IMR-90 (cell line): ENCODE data around the gene WNT4. TPM values are rescaled to one million over a fixed set of nuclear protein-coding genes. Genes with fewer than 3 reads are reported as not detected.

Experiments
- ATAC-seq: fragments of 200-7000 bp; cut with Tn5 transposase; 2 replicates; pipeline ENCODE4 v1.9.1; 2020; ENCODE audit warnings: low read depth, mild to moderate bottlenecking, moderate library complexity
- BruUV-seq: library from RNA; stranded (reverse); fragments of 400-500 nt; replicated peaks from 2 replicates; lab custom pipeline; 2021; lab: Mats Ljungman, UMichigan
- CTCF ChIA-PET: fragments of 300-600 bp; formaldehyde crosslinking; extraction: SDS; loops from one replicate; lab custom pipeline; 2021; ENCODE audit warnings: antibody characterized with exemption; lab: Yijun Ruan, JAX
- POLR2A ChIA-PET: fragments of 300-600 bp; sonication (Branson Sonifier 250); formaldehyde crosslinking; loops from one replicate; lab custom pipeline; 2022; ENCODE audit warnings: antibody characterized with exemption; ENCODE audit not compliant: unreplicated experiment; lab: Charles Lee
- DNase-seq: peaks from one replicate; pipeline ENCODE4 v3.0.0; 2013
- H2AFZ ChIP-seq: replicated peaks from 2 replicates; pipeline ENCODE3; 2013; ENCODE audit warnings: low read length, mild to moderate bottlenecking; ENCODE audit not compliant: poor library complexity
- H2AK5ac ChIP-seq: 2 replicates; pipeline ENCODE4 v1.6.1; 2013; ENCODE audit warnings: low read depth, low read length, inconsistent platforms
- H2AK9ac ChIP-seq: replicated peaks from 2 replicates; pipeline ENCODE3; 2013; ENCODE audit warnings: mild to moderate bottlenecking, low read depth, low read length, moderate library complexity; ENCODE audit not compliant: poor library complexity
- H2BK120ac ChIP-seq: 2 replicates; pipeline ENCODE4 v1.6.1; 2013; ENCODE audit warnings: low read depth, low read length, inconsistent platforms
- H2BK15ac ChIP-seq: 3 replicates; pipeline ENCODE4 v1.6.1; 2013; ENCODE audit warnings: low read depth, low read length, inconsistent platforms
- H2BK20ac ChIP-seq: 2 replicates; pipeline ENCODE4 v1.6.1; 2013; ENCODE audit warnings: low read depth, mild to moderate bottlenecking, inconsistent platforms, low read length, moderate library complexity
- H2BK5ac ChIP-seq: 2 replicates; pipeline ENCODE4 v1.6.1; 2013; ENCODE audit warnings: mild to moderate bottlenecking, low read depth, low read length, inconsistent platforms; ENCODE audit not compliant: poor library complexity, severe bottlenecking
- H3K14ac ChIP-seq: replicated peaks from 2 replicates; pipeline ENCODE4 v1.6.1; 2013; ENCODE audit warnings: low read depth, low read length, inconsistent platforms
- H3K18ac ChIP-seq: 2 replicates; pipeline ENCODE4 v1.6.1; 2013; ENCODE audit warnings: low read depth, low read length, control low read depth
- H3K23ac ChIP-seq: 2 replicates; pipeline ENCODE4 v1.6.1; 2013; ENCODE audit warnings: low read depth, low read length, inconsistent platforms
- H3K27ac ChIP-seq: 2 replicates; pipeline ENCODE4 v1.5.1; 2013; ENCODE audit warnings: mild to moderate bottlenecking, control low read depth, low read length; ENCODE audit not compliant: insufficient read depth
- H3K27me3 ChIP-seq: 2 replicates; pipeline ENCODE4 v1.6.1; 2013; ENCODE audit warnings: low read length; ENCODE audit not compliant: control insufficient read depth, insufficient read depth
- H3K36me3 ChIP-seq: 2 replicates; pipeline ENCODE4 v1.6.1; 2013; ENCODE audit warnings: low read length, mixed read lengths; ENCODE audit not compliant: control insufficient read depth, insufficient read depth
- H3K4ac ChIP-seq: 2 replicates; pipeline ENCODE4 v1.6.1; 2013; ENCODE audit warnings: low read depth, low read length, inconsistent platforms
- H3K4me1 ChIP-seq: 2 replicates; pipeline ENCODE4 v1.6.1; 2013; ENCODE audit warnings: low read length, mixed read lengths; ENCODE audit not compliant: control insufficient read depth, insufficient read depth
- H3K4me2 ChIP-seq: 2 replicates; pipeline ENCODE4 v1.6.1; 2013; ENCODE audit warnings: low read depth, mild to moderate bottlenecking, control low read depth, low read length, moderate library complexity
- H3K4me3 ChIP-seq: 2 replicates; pipeline ENCODE4 v1.5.1; 2013; ENCODE audit warnings: low read depth, mild to moderate bottlenecking, control low read depth, low read length, moderate library complexity; ENCODE audit not compliant: insufficient read depth
- H3K56ac ChIP-seq: 2 replicates; pipeline ENCODE4 v1.6.1; 2013; ENCODE audit warnings: low read length, inconsistent platforms; ENCODE audit not compliant: insufficient read depth; ENCODE audit errors: extremely low read depth
- H3K79me1 ChIP-seq, 2 experiments: 2 replicates each; pipeline ENCODE4 v1.6.1; 2013; ENCODE audit warnings: low read length in 2 of 2, inconsistent platforms in 1 of 2, low read depth in 1 of 2
- H3K9ac ChIP-seq: 2 replicates; pipeline ENCODE4 v1.6.1; 2013; ENCODE audit warnings: low read depth, low read length, control low read depth
- H3K9me1 ChIP-seq: 2 replicates; pipeline ENCODE4 v1.6.1; 2013; ENCODE audit warnings: low read length, inconsistent platforms; ENCODE audit not compliant: insufficient read depth
- H3K9me3 ChIP-seq: 2 replicates; pipeline ENCODE4 v1.6.1; 2013; ENCODE audit warnings: low read length; ENCODE audit not compliant: control insufficient read depth, insufficient read depth
- H4K20me1 ChIP-seq: 2 replicates; pipeline ENCODE4 v1.6.1; 2013; ENCODE audit warnings: low read length, inconsistent platforms; ENCODE audit not compliant: insufficient read depth
- H4K5ac ChIP-seq: 2 replicates; pipeline ENCODE4 v1.6.1; 2013; ENCODE audit warnings: mild to moderate bottlenecking, low read depth, low read length, control low read depth
- H4K8ac ChIP-seq, 2 experiments: 2 replicates each; pipeline ENCODE4 v1.6.1; 2013; ENCODE audit warnings: low read depth in 2 of 2, low read length in 2 of 2, control low read depth in 1 of 2, inconsistent platforms in 1 of 2
- H4K91ac ChIP-seq: 2 replicates; pipeline ENCODE4 v1.6.1; 2013; ENCODE audit warnings: low read depth, low read length, inconsistent platforms; ENCODE audit not compliant: insufficient read depth
- BHLHE40 ChIP-seq: fragments of 150-350 bp; IDR thresholded peaks from 2 replicates; pipeline ENCODE4 v1.6.1; 2016; ENCODE audit warnings: mild to moderate bottlenecking, low read depth, low read length
- CEBPB ChIP-seq: IDR thresholded peaks from 2 replicates; pipeline ENCODE4 v1.6.1; 2012; ENCODE audit warnings: low read depth, low read length, improper control_type of control experiment
- CHD1 ChIP-seq: IDR thresholded peaks from 2 replicates; pipeline ENCODE4 v1.6.1; 2012; ENCODE audit warnings: low read depth, low read length, improper control_type of control experiment
- CTCF ChIP-seq: conservative IDR thresholded peaks from 2 replicates; pipeline ENCODE4 v1.5.1; 2012; ENCODE audit warnings: mild to moderate bottlenecking, low read depth, low read length, improper control_type of control experiment
- ELK1 ChIP-seq: fragments of 150-350 bp; IDR thresholded peaks from 2 replicates; pipeline ENCODE4 v1.6.1; 2016; ENCODE audit warnings: low read depth, mild to moderate bottlenecking, low read length, moderate library complexity, borderline replicate concordance
- FOS ChIP-seq: fragments of 150-350 bp; IDR thresholded peaks from 2 replicates; pipeline ENCODE4 v1.6.1; 2016; ENCODE audit warnings: low read depth, low read length
- MAFK ChIP-seq: IDR thresholded peaks from 2 replicates; pipeline ENCODE4 v1.6.1; 2012; ENCODE audit warnings: low read depth, low read length, improper control_type of control experiment
- MAZ ChIP-seq: IDR thresholded peaks from 2 replicates; pipeline ENCODE4 v1.6.1; 2012; ENCODE audit warnings: low read depth, mild to moderate bottlenecking, low read length, improper control_type of control experiment, moderate library complexity, borderline replicate concordance
- MXI1 ChIP-seq: IDR thresholded peaks from 2 replicates; pipeline ENCODE4 v1.6.1; 2012; ENCODE audit warnings: low read depth, mild to moderate bottlenecking, low read length, moderate library complexity, borderline replicate concordance
- NFE2L2 ChIP-seq: fragments of 150-350 bp; IDR thresholded peaks from 2 replicates; pipeline ENCODE4 v1.6.1; 2016; ENCODE audit warnings: low read depth, mild to moderate bottlenecking, low read length
- POLR2A ChIP-seq: IDR thresholded peaks from 2 replicates; pipeline ENCODE4 v1.6.1; 2012; ENCODE audit warnings: mild to moderate bottlenecking, low read depth, low read length
- RAD21 ChIP-seq: IDR thresholded peaks from 2 replicates; pipeline ENCODE4 v1.6.1; 2012; ENCODE audit warnings: low read length, improper control_type of control experiment
- RCOR1 ChIP-seq: IDR thresholded peaks from 2 replicates; pipeline ENCODE4 v1.6.1; 2012; ENCODE audit warnings: mild to moderate bottlenecking, low read length, improper control_type of control experiment; ENCODE audit not compliant: insufficient replicate concordance
- RFX5 ChIP-seq: IDR thresholded peaks from 2 replicates; pipeline ENCODE4 v1.8.0; 2012; ENCODE audit warnings: low read depth, mild to moderate bottlenecking, low read length, moderate library complexity
- USF2 ChIP-seq: fragments of 150-350 bp; IDR thresholded peaks from 2 replicates; pipeline ENCODE4 v1.6.1; 2017; ENCODE audit warnings: mild to moderate bottlenecking, antibody characterized with exemption, low read length, low read depth
- WGBS, 2 experiments: methylation state at CpG; one replicate each; pipeline versions ENCODE4 v1.1.5 to v1.1.7; 2013; ENCODE audit warnings: missing lambda C conversion rate in 2 of 2; ENCODE audit not compliant: insufficient read length in 1 of 2; ENCODE audit errors: extremely low coverage in 2 of 2; 5-methylcytosine and 5-hydroxymethylcytosine counted together
- dilution Hi-C: fragments of 300-500 bp; cut with HindIII; formaldehyde crosslinking; loops from one replicate; pipeline ENCODE4 v1.14.3; 2018; ENCODE audit warnings: low sequenced_read_pairs; ENCODE audit not compliant: unreplicated experiment
- in situ Hi-C: fragments of 300-500 bp; cut with MboI; formaldehyde crosslinking; loops from 3 replicates; pipeline ENCODE4 v1.14.3; 2019; ENCODE audit warnings: low sequenced_read_pairs, inconsistent platforms, mixed read lengths
- intact Hi-C: fragments of 100-400 bp; cut with micrococcal nuclease; formaldehyde crosslinking; loops from 2 replicates; pipeline ENCODE4 v1.10.0; 2022
- polyA plus RNA-seq, 3 experiments: library from polyadenylated mRNA; depleted of rRNA; stranded (reverse); fragments of >200 nt; gene quantifications; 2 replicates each; pipeline ENCODE4 v1.2.3, GENCODE V29; 2012; ENCODE audit warnings: low replicate concordance in 1 of 3
- total RNA-seq: library from RNA; depleted of rRNA; stranded (reverse); fragments of >200 nt; gene quantifications from 2 replicates; pipeline ENCODE4 v1.2.3, GENCODE V29; 2012

Gene WNT4
- total and polyA plus RNA-seq, 2 of the 4 experiments (the other 2 are of a cell fraction) = not detected

DNA sequence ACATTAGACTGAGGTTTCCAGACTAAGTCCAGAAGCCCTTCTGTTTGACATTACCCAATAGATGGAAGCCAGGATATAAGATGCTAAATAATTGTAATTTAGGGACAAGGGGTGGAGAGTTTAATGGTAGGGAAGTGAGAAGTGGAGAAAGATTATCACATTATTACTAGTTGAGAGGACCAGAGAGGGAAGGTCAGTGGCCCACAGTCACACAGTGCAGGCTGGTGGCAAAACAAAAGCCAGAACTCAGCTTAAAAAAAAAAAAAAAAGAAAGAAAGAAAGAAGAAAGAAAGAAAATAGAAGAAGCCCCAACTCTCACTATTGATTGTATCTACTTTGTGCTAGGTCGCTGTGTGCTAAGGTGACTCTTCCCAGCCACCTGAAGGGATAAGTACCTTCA, 41.6 kb upstream of the WNT4 start:
- Histone ChIP-seq H4K20me1 (no peaks in the 10 kb centered on the region), H3K4me2 (no peak overlapping the region), H4K91ac (no peak overlapping the region), H3K4me3 (no peak overlapping the region), H3K79me1 (no peaks in the 10 kb centered on the region), H2AK9ac (no peak overlapping the region), H2BK5ac (no peak overlapping the region), H3K27ac (no peak overlapping the region), H4K8ac (no peak overlapping the region), H2BK20ac (no peak overlapping the region), H3K56ac (no peak overlapping the region), H4K5ac (no peak overlapping the region), H3K36me3 (no peaks in the 10 kb centered on the region), H3K18ac (no peak overlapping the region), H3K9me3 (no peaks in the 10 kb centered on the region), H3K27me3 (peaks cover 47% of the 10 kb centered on the region), H3K23ac (no peak overlapping the region), H2BK120ac (no peak overlapping the region), H2BK15ac (no peak overlapping the region), H2AK5ac (no peak overlapping the region), H3K4me1 (no peaks in the 10 kb centered on the region), H3K9ac (no peak overlapping the region), H3K9me1 (no peaks in the 10 kb centered on the region), H3K14ac (no peak overlapping the region), H2AFZ (no peak overlapping the region), H3K4ac (no peak overlapping the region)
- dilution Hi-C loops (no loop called here), intact Hi-C loops (no loop called here), in situ Hi-C loops (no loop called here)
- WGBS, 2 experiments = no CpG with 5 or more reads among the region's 1 CpG
- BruUV-seq = no TSS peak
- POLR2A ChIA-PET = no interaction called here
- TF ChIP-seq RCOR1 = no peak
- TF ChIP-seq CHD1 = no peak
- no peak for TF ChIP-seq MXI1
- TF ChIP-seq NFE2L2 = no peak
- no peak for TF ChIP-seq BHLHE40
- TF ChIP-seq FOS = no peak
- no peak for TF ChIP-seq CTCF
- TF ChIP-seq MAZ = no peak
- no peak for TF ChIP-seq ELK1
- no peak for TF ChIP-seq RFX5
- TF ChIP-seq CEBPB = no peak
- no peak for TF ChIP-seq POLR2A
- TF ChIP-seq USF2 = no peak
- TF ChIP-seq MAFK = no peak
- no peak for TF ChIP-seq RAD21
- no peak for ATAC-seq
- CTCF ChIA-PET = no interaction called here
- no peak for DNase-seq
